KOPT-K1 (cell line): ENCODE results near the gene PRKD2.

ENCODE experiments used
- H3K27ac ChIP-seq: fragments of 200-600 bp; sonication (generic); 2 replicates; pipeline ENCODE4 v1.5.1; 2016; ENCODE audit warnings: antibody characterized with exemption, mild to moderate bottlenecking, low read depth, low read length; ENCODE audit not compliant: poor library complexity, severe bottlenecking
- H3K36me3 ChIP-seq: fragments of 200-600 bp; sonication (generic); 2 replicates; pipeline ENCODE4 v1.5.1; 2017; ENCODE audit warnings: antibody characterized with exemption, mild to moderate bottlenecking, low read length, moderate library complexity; ENCODE audit not compliant: insufficient read depth
- H3K9me3 ChIP-seq: fragments of 200-600 bp; sonication (generic); 2 replicates; pipeline ENCODE4 v1.5.1; 2017; ENCODE audit warnings: antibody characterized with exemption, low read length, mild to moderate bottlenecking; ENCODE audit not compliant: insufficient read depth, poor library complexity, severe bottlenecking

The PRKD2 gene

GRCh38 chr19:46687438-46688145 lies 29.3 kb downstream of the PRKD2 start:
- H3K36me3 ChIP-seq, result peaks cover 98% of the 10 kb centered on the region
- H3K27ac ChIP-seq, result no peak overlapping the region
- no peaks in the 10 kb centered on the region for H3K9me3 ChIP-seq

- Histone ChIP-seq H3K36me3 (peaks cover 95% of the 10 kb centered on the region), H3K9me3 (no peaks in the 10 kb centered on the region), H3K27ac (no peak overlapping the region)
Observed at GRCh38 chr19:46685189-46685588, 31.7 kb downstream of the PRKD2 start.

DNA sequence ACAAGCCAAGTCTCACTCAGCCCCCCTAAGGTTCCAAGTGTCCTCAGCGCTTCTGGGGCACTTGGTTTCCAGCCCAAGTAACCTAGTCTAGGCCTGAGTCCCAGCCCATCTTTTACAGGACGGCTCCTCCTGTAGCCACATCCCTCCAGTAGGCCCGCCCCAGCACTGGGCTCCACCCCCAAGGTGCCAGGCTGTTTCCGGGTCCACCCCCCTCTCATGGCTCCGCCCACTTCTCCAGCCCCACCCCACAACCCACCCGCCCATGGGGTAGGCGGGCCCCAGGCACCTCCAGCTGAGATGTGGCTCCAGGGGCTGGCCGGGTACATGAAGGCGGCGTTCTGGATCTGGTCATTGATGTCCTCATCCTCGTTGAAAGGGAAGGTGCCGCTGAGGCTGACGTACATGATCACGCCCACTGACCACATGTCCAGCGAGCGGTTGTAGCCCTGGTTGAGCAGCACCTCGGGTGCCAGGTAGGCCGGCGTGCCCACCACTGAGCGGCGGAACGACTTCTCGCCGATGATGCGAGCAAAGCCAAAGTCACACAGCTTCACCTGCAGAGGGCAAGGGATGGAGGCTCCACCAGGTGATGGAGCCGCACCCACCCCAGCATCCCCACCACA lies 38.7 kb downstream of the PRKD2 start:
- H3K36me3 ChIP-seq, result peaks cover 97% of the 10 kb centered on the region
- H3K27ac ChIP-seq, result no peak overlapping the region
- no peaks in the 10 kb centered on the region for H3K9me3 ChIP-seq

DNA sequence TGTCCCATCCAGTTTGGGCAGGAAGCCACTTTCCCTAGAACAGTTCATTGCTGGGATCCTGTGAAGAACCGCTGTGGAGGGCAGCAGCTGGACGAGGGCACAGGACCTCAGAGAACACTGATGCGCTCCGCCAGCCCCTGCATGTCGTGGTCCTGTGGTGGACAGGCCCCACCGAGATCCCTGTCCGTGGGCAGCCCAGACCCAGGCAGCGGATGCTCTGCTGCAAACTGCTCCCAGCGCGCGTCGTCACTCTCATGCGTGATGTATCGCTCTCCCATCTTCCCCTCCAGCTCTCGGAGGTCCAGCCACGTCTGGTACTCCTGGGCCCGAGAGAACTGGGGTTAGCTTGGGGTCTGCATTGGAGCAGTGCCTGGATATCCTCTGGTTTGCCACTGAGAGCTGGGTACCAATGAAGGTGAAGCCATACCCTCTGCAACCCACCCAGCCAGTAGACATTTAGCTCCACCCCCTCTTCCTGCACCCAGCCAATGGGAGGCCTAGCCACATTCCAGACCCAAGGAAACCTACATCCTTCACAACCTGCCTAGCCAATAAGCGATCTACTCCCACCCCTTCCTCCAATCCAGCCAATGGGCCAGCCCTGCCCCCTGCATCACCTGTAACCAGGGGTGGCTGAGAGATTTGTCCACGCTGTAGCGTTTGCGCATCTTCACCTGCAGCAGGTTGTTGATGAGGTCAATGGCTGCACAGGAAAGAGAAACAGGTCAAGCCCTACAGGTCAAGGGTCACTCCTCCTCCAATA lies 42.3 kb downstream of the PRKD2 start:
- Histone ChIP-seq H3K9me3 (no peaks in the 10 kb centered on the region), H3K36me3 (peaks cover 76% of the 10 kb centered on the region), H3K27ac (no peak overlapping the region)

DNA sequence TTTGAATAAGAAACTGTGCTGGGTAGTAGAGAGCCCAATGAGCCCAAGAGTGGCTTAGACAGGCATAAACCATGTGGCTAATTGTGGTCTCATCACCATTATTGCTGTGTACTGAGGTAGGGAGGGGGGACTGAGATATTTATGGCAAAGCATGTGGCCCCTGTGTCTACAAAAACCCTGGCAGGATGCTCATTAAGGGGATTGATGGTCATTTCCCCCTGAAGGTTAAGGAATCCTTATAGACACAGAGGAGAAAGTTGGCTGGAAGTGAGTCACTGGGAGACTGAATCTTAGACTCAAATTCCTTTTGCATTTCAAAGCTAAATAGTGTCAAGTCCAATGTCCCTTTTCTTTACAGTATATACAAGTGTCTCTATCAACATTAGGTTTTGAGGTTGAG lies 46.1 kb downstream of the PRKD2 start:
- Histone ChIP-seq H3K9me3 (no peaks in the 10 kb centered on the region), H3K36me3 (peaks cover 38% of the 10 kb centered on the region), H3K27ac (no peak overlapping the region)

DNA sequence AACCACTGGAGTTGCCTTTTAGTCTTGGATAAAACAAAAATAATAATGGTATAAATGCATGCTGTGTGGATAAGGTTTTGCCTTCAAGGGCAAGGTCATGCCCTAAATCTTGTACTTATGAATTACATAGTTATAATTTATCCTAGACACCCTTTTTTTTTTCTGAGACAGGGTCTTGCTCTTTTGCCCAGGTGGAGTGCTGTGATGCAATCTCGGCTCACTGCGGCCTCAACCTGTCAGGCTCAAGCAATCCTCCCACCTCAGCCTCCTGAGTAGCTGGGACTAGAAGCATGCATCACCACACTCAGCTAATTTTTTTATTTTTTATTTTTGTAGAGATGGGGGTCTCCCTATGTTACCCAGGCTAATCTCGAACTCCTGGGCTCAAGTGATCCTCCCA lies 48.3 kb downstream of the PRKD2 start:
- Histone ChIP-seq H3K36me3 (peaks cover 17% of the 10 kb centered on the region), H3K27ac (no peak overlapping the region), H3K9me3 (no peaks in the 10 kb centered on the region)

DNA sequence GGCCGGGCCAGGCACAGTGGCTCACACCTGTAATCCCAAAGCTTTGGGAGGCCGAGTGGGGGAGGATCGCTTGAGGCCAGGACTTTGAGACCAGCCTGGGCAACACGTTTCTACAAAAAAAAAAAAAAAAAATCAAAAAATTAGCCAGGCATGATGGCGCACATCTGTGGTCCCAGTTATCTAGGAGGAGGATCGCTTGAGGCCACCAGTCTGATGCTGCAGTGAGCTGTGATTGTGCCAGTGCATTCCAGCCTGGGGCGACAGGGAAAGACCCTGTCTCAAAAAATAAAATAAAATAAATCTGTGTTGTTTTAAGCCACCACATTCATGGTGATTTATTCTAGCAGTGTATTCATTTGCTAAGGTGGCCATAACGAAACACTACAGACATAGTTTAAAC lies 51.8 kb downstream of the PRKD2 start:
- H3K36me3 ChIP-seq, result no peaks in the 10 kb centered on the region
- H3K27ac ChIP-seq, result no peak overlapping the region
- no peaks in the 10 kb centered on the region for H3K9me3 ChIP-seq

- Histone ChIP-seq H3K36me3 (no peaks in the 10 kb centered on the region), H3K27ac (no peak overlapping the region), H3K9me3 (no peaks in the 10 kb centered on the region)
Observed at GRCh38 chr19:46661735-46662592, 55.0 kb downstream of the PRKD2 start.

GRCh38 chr19:46661020-46661731 lies 55.7 kb downstream of the PRKD2 start, which contains the start of gene DACT3:
Gene DACT3 (minus strand): TSS chr19:46661182. CDS start chr19:46661064, 118 bp downstream.
- Histone ChIP-seq H3K9me3 (no peaks in the 10 kb centered on the region), H3K27ac (no peak within 1 kb of the TSS), H3K36me3 (no peaks in the 10 kb centered on the region)

DNA sequence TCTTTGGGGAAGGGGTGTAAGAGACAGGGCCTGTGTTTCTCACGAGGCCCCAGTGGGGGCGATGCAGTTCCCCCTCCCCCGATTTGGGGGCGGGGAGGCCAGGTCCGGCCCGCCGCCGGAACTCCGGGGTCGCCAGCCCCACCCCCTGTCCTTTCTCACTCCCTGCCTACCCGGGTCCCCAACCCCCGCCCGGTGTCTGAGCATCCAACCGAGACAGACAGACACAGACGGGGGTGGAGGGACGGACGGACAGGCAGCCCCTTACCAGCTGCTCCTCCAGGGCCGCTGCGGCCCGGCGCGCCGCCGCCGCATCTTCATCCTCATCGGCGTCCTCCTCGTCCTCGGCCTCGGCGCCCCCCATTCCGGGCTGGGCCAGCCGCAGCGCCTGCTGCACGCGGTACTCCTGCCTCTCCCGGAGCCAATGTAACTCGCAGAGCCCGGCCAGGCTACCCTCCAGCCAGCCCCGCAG lies 56.3 kb downstream of the PRKD2 start:
- H3K9me3 ChIP-seq, result no peaks in the 10 kb centered on the region
- H3K36me3 ChIP-seq, result no peaks in the 10 kb centered on the region
- no peak overlapping the region for H3K27ac ChIP-seq

DNA sequence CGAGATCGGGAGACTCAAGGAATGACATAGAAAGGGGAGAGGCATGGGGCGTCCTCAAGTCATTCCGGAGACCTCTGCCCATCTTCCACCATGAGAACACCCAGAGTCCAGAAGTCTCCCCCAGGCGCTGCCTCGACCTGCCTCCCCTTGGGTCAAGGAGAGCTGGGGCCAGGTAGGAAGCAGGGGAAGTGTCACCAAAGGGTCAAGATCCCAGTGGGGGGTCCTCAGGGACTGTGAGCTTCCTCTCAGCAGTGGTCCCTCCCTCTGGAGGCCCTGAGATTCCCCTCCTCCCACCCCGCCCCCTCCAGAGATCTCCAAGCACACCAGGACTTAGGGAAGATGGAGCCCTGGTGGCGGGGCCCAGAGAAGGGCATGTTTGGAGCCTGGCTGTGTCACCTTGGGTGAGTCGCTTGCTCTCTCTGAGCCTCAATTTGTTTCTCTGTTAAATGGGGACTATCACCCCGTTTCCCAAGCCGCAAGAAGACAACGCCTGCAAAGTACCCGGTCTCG lies 56.9 kb downstream of the PRKD2 start:
- Histone ChIP-seq H3K9me3 (no peaks in the 10 kb centered on the region), H3K27ac (no peak overlapping the region), H3K36me3 (no peaks in the 10 kb centered on the region)

DNA sequence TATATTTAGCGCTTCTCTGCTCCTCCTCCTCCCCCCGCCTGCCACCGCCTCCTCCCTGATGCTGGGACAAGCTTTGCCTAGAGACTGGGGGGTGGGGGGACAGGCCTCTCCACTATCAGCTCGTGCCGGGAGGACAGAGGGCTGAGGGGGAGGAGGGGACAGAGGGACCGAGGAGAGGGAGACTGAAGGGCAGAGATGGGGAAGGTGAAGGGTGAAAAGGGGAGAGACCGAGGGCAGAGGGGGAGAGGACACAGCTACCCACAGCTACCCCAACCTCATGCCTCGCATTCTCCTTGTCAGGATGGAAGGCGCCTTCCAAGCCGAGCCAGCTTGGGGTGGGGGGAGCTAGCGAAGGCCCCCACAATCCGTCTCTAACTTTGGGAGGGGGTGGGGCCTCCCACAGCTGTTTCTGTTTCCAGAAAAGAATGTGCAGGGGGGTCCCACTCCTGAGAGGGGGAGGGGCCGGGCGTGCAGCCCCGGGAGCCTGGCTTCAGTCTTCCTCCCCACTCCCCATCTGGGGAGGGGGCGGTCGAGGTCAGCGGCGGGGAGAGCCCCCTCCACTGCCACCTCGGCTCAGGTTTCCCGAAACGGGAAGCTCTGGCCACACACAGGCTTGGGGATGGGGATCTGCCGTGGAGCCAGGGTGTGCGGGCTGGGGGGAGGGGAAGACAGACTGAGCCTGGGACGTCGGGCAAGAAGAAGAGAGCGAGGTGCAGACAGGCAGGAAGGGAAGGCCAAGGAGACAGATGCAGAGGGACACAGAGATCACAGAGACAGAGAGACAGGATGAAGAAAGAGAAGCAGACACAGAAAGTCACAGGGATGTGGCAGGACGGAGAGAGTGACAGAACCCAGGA lies 57.5 kb downstream of the PRKD2 start:
- no peaks in the 10 kb centered on the region for H3K36me3 ChIP-seq
- no peak overlapping the region for H3K27ac ChIP-seq
- no peaks in the 10 kb centered on the region for H3K9me3 ChIP-seq

DNA sequence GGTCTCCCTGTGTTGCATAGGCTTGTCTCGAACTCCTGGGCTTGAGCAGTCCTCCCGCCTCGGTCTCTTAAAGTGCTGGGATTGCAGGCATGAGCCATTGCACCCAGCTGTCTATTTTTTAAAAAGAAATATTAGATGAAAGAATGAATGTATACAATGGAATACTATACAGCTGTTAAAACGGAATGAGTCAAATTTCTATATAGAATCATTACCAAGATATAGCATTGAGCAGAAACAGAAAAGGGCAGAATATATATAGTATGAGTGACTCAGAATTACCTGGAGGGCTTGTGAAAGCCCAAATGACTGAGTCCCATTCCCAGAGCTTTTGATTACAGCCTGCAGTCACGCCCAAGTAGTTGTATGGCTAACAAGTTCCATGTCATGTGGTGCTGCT lies 60.4 kb downstream of the PRKD2 start:
- Histone ChIP-seq H3K27ac (no peak overlapping the region), H3K36me3 (no peaks in the 10 kb centered on the region), H3K9me3 (no peaks in the 10 kb centered on the region)
